HG03457 (cell line): Measurements from ENCODE around the gene AMY2B.
"Not testable (repeated sequence)": the region's sequence is repeated elsewhere in the genome, so short reads cannot be mapped to it uniquely, and the experiment has no call there.

Source experiments
- ATAC-seq: cut with Tn5 transposase; IDR thresholded peaks from one replicate; pipeline ENCODE4 v1.9.1; 2021; ENCODE audit warnings: moderate number of reproducible peaks; ENCODE audit not compliant: unreplicated experiment

The AMY2B gene

DNA sequence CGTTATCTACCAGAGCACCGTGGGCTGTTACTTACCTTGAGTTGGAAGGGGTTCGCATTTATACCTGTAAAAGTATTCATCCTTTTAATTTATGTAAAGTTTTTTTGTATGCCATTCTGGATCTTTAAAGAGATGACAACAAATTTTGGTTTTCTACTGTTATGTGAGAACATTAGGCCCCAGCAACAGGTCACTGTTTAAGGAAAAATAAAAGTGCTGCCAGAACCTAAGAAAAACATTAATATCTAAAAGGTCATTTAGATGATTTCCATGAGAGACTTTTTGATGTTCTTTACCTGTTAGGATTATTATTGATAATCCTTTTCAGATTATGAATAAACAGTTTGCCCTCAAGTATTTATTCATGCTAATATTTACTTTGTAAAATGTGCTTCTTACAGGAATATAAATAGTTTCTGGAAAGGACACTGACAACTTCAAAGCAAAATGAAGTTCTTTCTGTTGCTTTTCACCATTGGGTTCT, 45.6 kb downstream of the AMY2B start, which contains the start of gene AMY2A:
AMY2A (plus strand) TSS at position 434 of the 484 bp plus-strand sequence; CDS start at position 448, 14 bp downstream.
- not testable (repeated sequence) for ATAC-seq

- ATAC-seq = not testable (repeated sequence)
These were observed 56.0 kb downstream of the AMY2B start for GRCh38 chr1:103627436-103627835.
